Measurements from ENCODE around the gene FNIP2.

GRCh38 chr4:158808399-158808798, 39.6 kb downstream of the FNIP2 start:
- TF ChIP-seq CTCF (conservative IDR thresholded peaks at IDR 0.05 in 1 of 2, IDR thresholded peaks at IDR 0.05 in 1 of 2; ENCODE audit: low read depth in 1 of 2, low read length in 2 of 2) (no peak), EZH2 (IDR thresholded peaks at IDR 0.05; ENCODE audit: low read length, missing control alignments) (no peak)
